IMR-90 (cell line): Measurements from ENCODE around the gene NPPC. TPM values are rescaled to one million over a fixed set of nuclear protein-coding genes. Genes with fewer than 3 reads are reported as not detected.
"Not testable (repeated sequence)": the region's sequence is repeated elsewhere in the genome, so short reads cannot be mapped to it uniquely, and the experiment has no call there.

Experiments
- ATAC-seq: fragments of 200-7000 bp; cut with Tn5 transposase; 2 replicates; pipeline ENCODE4 v1.9.1; 2020; ENCODE audit warnings: low read depth, mild to moderate bottlenecking, moderate library complexity
- BruUV-seq: library from RNA; stranded (reverse); fragments of 400-500 nt; replicated peaks from 2 replicates; lab custom pipeline; 2021; lab: Mats Ljungman, UMichigan
- CTCF ChIA-PET: fragments of 300-600 bp; formaldehyde crosslinking; extraction: SDS; loops from one replicate; lab custom pipeline; 2021; ENCODE audit warnings: antibody characterized with exemption; lab: Yijun Ruan, JAX
- POLR2A ChIA-PET: fragments of 300-600 bp; sonication (Branson Sonifier 250); formaldehyde crosslinking; loops from one replicate; lab custom pipeline; 2022; ENCODE audit warnings: antibody characterized with exemption; ENCODE audit not compliant: unreplicated experiment; lab: Charles Lee
- DNase-seq: peaks from one replicate; pipeline ENCODE4 v3.0.0; 2013
- H2AFZ ChIP-seq: replicated peaks from 2 replicates; pipeline ENCODE3; 2013; ENCODE audit warnings: low read length, mild to moderate bottlenecking; ENCODE audit not compliant: poor library complexity
- H2AK5ac ChIP-seq: 2 replicates; pipeline ENCODE4 v1.6.1; 2013; ENCODE audit warnings: low read depth, low read length, inconsistent platforms
- H2AK9ac ChIP-seq: replicated peaks from 2 replicates; pipeline ENCODE3; 2013; ENCODE audit warnings: mild to moderate bottlenecking, low read depth, low read length, moderate library complexity; ENCODE audit not compliant: poor library complexity
- H2BK120ac ChIP-seq: 2 replicates; pipeline ENCODE4 v1.6.1; 2013; ENCODE audit warnings: low read depth, low read length, inconsistent platforms
- H2BK15ac ChIP-seq: 3 replicates; pipeline ENCODE4 v1.6.1; 2013; ENCODE audit warnings: low read depth, low read length, inconsistent platforms
- H2BK20ac ChIP-seq: 2 replicates; pipeline ENCODE4 v1.6.1; 2013; ENCODE audit warnings: low read depth, mild to moderate bottlenecking, inconsistent platforms, low read length, moderate library complexity
- H2BK5ac ChIP-seq: 2 replicates; pipeline ENCODE4 v1.6.1; 2013; ENCODE audit warnings: mild to moderate bottlenecking, low read depth, low read length, inconsistent platforms; ENCODE audit not compliant: poor library complexity, severe bottlenecking
- H3K14ac ChIP-seq: replicated peaks from 2 replicates; pipeline ENCODE4 v1.6.1; 2013; ENCODE audit warnings: low read depth, low read length, inconsistent platforms
- H3K18ac ChIP-seq: 2 replicates; pipeline ENCODE4 v1.6.1; 2013; ENCODE audit warnings: low read depth, low read length, control low read depth
- H3K23ac ChIP-seq: 2 replicates; pipeline ENCODE4 v1.6.1; 2013; ENCODE audit warnings: low read depth, low read length, inconsistent platforms
- H3K27ac ChIP-seq: 2 replicates; pipeline ENCODE4 v1.5.1; 2013; ENCODE audit warnings: mild to moderate bottlenecking, control low read depth, low read length; ENCODE audit not compliant: insufficient read depth
- H3K27me3 ChIP-seq: 2 replicates; pipeline ENCODE4 v1.6.1; 2013; ENCODE audit warnings: low read length; ENCODE audit not compliant: control insufficient read depth, insufficient read depth
- H3K36me3 ChIP-seq: 2 replicates; pipeline ENCODE4 v1.6.1; 2013; ENCODE audit warnings: low read length, mixed read lengths; ENCODE audit not compliant: control insufficient read depth, insufficient read depth
- H3K4ac ChIP-seq: 2 replicates; pipeline ENCODE4 v1.6.1; 2013; ENCODE audit warnings: low read depth, low read length, inconsistent platforms
- H3K4me1 ChIP-seq: 2 replicates; pipeline ENCODE4 v1.6.1; 2013; ENCODE audit warnings: low read length, mixed read lengths; ENCODE audit not compliant: control insufficient read depth, insufficient read depth
- H3K4me2 ChIP-seq: 2 replicates; pipeline ENCODE4 v1.6.1; 2013; ENCODE audit warnings: low read depth, mild to moderate bottlenecking, control low read depth, low read length, moderate library complexity
- H3K4me3 ChIP-seq: 2 replicates; pipeline ENCODE4 v1.5.1; 2013; ENCODE audit warnings: low read depth, mild to moderate bottlenecking, control low read depth, low read length, moderate library complexity; ENCODE audit not compliant: insufficient read depth
- H3K56ac ChIP-seq: 2 replicates; pipeline ENCODE4 v1.6.1; 2013; ENCODE audit warnings: low read length, inconsistent platforms; ENCODE audit not compliant: insufficient read depth; ENCODE audit errors: extremely low read depth
- H3K79me1 ChIP-seq, 2 experiments: 2 replicates each; pipeline ENCODE4 v1.6.1; 2013; ENCODE audit warnings: low read length in 2 of 2, inconsistent platforms in 1 of 2, low read depth in 1 of 2
- H3K9ac ChIP-seq: 2 replicates; pipeline ENCODE4 v1.6.1; 2013; ENCODE audit warnings: low read depth, low read length, control low read depth
- H3K9me1 ChIP-seq: 2 replicates; pipeline ENCODE4 v1.6.1; 2013; ENCODE audit warnings: low read length, inconsistent platforms; ENCODE audit not compliant: insufficient read depth
- H3K9me3 ChIP-seq: 2 replicates; pipeline ENCODE4 v1.6.1; 2013; ENCODE audit warnings: low read length; ENCODE audit not compliant: control insufficient read depth, insufficient read depth
- H4K20me1 ChIP-seq: 2 replicates; pipeline ENCODE4 v1.6.1; 2013; ENCODE audit warnings: low read length, inconsistent platforms; ENCODE audit not compliant: insufficient read depth
- H4K5ac ChIP-seq: 2 replicates; pipeline ENCODE4 v1.6.1; 2013; ENCODE audit warnings: mild to moderate bottlenecking, low read depth, low read length, control low read depth
- H4K8ac ChIP-seq, 2 experiments: 2 replicates each; pipeline ENCODE4 v1.6.1; 2013; ENCODE audit warnings: low read depth in 2 of 2, low read length in 2 of 2, control low read depth in 1 of 2, inconsistent platforms in 1 of 2
- H4K91ac ChIP-seq: 2 replicates; pipeline ENCODE4 v1.6.1; 2013; ENCODE audit warnings: low read depth, low read length, inconsistent platforms; ENCODE audit not compliant: insufficient read depth
- WGBS, 2 experiments: methylation state at CpG; one replicate each; pipeline versions ENCODE4 v1.1.5 to v1.1.7; 2013; ENCODE audit warnings: missing lambda C conversion rate in 2 of 2; ENCODE audit not compliant: insufficient read length in 1 of 2; ENCODE audit errors: extremely low coverage in 2 of 2; 5-methylcytosine and 5-hydroxymethylcytosine counted together
- dilution Hi-C: fragments of 300-500 bp; cut with HindIII; formaldehyde crosslinking; loops from one replicate; pipeline ENCODE4 v1.14.3; 2018; ENCODE audit warnings: low sequenced_read_pairs; ENCODE audit not compliant: unreplicated experiment
- in situ Hi-C: fragments of 300-500 bp; cut with MboI; formaldehyde crosslinking; loops from 3 replicates; pipeline ENCODE4 v1.14.3; 2019; ENCODE audit warnings: low sequenced_read_pairs, inconsistent platforms, mixed read lengths
- intact Hi-C: fragments of 100-400 bp; cut with micrococcal nuclease; formaldehyde crosslinking; loops from 2 replicates; pipeline ENCODE4 v1.10.0; 2022
- polyA plus RNA-seq, 3 experiments: library from polyadenylated mRNA; depleted of rRNA; stranded (reverse); fragments of >200 nt; gene quantifications; 2 replicates each; pipeline ENCODE4 v1.2.3, GENCODE V29; 2012; ENCODE audit warnings: low replicate concordance in 1 of 3
- total RNA-seq: library from RNA; depleted of rRNA; stranded (reverse); fragments of >200 nt; gene quantifications from 2 replicates; pipeline ENCODE4 v1.2.3, GENCODE V29; 2012

NPPC gene
- total and polyA plus RNA-seq, 2 of the 4 experiments (the other 2 are of a cell fraction): 0.22 to 0.36 TPM

DNA sequence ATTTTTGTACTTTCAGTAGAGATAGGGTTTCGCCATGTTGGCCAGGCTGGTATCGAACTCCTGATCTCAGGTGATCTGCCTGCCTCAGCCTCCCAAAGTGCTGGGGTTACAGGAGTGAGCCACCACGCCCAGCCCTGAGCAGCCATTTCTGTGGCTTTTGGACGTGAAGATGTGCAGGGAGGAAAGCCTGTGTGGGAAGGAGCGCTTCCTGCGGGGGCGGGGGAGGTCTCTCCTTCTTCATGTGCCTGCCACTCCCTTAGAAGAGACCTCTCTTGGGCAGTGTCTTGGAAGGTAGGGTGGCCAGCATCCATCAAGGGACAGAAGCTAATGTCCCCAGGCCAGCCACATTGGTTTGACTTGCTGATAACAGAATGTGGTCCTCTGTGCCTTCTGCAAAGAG is 16.0 kb downstream of the NPPC start:
- H3K14ac ChIP-seq, H2BK120ac ChIP-seq, H3K4me2 ChIP-seq, dilution Hi-C loops, H4K8ac ChIP-seq, CTCF ChIA-PET, H4K91ac ChIP-seq, H2BK20ac ChIP-seq, H4K5ac ChIP-seq, H3K9ac ChIP-seq, H3K36me3 ChIP-seq, H3K4me3 ChIP-seq, H2BK5ac ChIP-seq, H4K20me1 ChIP-seq, H3K27ac ChIP-seq, H3K18ac ChIP-seq, H3K4me1 ChIP-seq, in situ Hi-C loops, H3K56ac ChIP-seq, H3K9me1 ChIP-seq, BruUV-seq, H3K23ac ChIP-seq, DNase-seq, POLR2A ChIA-PET, H3K4ac ChIP-seq, intact Hi-C loops, ATAC-seq, H2BK15ac ChIP-seq, H3K79me1 ChIP-seq, H3K9me3 ChIP-seq, H2AK5ac ChIP-seq, H2AFZ ChIP-seq: not testable (repeated sequence)
- H3K27me3 ChIP-seq: peaks cover 19% of the 10 kb centered on the region
- WGBS, 2 experiments: 94% methylated on average over 2 of the region's 7 CpGs; no CpG with 5 or more reads in 1 of the 2 experiments
- H2AK9ac ChIP-seq: peak overlapping the region; percentile 50
